ENCODE data around the gene SRP72.

DNA sequence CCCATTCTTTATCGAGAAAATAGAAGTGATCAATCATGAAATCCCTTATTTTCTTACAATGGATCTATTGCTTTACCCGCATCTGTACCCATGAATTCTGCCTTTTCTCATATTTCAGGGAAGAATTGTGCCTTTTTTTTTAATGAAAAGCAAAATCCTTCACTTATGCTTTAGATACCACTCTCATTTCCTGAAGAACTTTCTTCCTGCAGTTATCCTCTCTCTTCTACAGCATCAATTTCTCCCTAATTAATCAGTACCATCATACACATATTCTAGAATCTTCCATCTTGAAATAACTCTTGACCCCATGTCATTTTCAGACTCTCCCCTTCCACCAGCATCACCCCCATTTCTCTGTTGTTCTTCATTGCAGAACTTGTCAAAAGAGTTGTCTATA, 64.8 kb downstream of the SRP72 start:
- TF ChIP-seq, protein P1, sequence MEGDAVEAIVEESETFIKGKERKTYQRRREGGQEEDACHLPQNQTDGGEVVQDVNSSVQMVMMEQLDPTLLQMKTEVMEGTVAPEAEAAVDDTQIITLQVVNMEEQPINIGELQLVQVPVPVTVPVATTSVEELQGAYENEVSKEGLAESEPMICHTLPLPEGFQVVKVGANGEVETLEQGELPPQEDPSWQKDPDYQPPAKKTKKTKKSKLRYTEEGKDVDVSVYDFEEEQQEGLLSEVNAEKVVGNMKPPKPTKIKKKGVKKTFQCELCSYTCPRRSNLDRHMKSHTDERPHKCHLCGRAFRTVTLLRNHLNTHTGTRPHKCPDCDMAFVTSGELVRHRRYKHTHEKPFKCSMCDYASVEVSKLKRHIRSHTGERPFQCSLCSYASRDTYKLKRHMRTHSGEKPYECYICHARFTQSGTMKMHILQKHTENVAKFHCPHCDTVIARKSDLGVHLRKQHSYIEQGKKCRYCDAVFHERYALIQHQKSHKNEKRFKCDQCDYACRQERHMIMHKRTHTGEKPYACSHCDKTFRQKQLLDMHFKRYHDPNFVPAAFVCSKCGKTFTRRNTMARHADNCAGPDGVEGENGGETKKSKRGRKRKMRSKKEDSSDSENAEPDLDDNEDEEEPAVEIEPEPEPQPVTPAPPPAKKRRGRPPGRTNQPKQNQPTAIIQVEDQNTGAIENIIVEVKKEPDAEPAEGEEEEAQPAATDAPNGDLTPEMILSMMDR (IDR thresholded peaks at IDR 0.05; ENCODE audit: poor library complexity, severe bottlenecking), result no peak
- TF ChIP-seq POLR2AphosphoS5 (IDR thresholded peaks at IDR 0.05) (no peak), EP300 (conservative IDR thresholded peaks at IDR 0.05; ENCODE audit: poor library complexity, severe bottlenecking) (no peak)

All from neural cell (in vitro differentiated cells).